HT1080 (cell line): Measurements from ENCODE around the gene ITGB7. TPM values are rescaled to one million over a fixed set of nuclear protein-coding genes. Genes with fewer than 3 reads are reported as not detected.
A peak's percentile ranks its signal among the peaks of the same experiment; 100 is the strongest.

Source experiments
- DNase-seq: peaks from one replicate; pipeline ENCODE4 v3.0.0-alpha.2; 2015; ENCODE audit warnings: low read depth
- polyA plus RNA-seq, 2 experiments: library from polyadenylated mRNA; depleted of rRNA; stranded (reverse); fragments of >200 nt; gene quantifications; 2 replicates each; pipeline ENCODE4 v1.2.3, GENCODE V29; 2015
- total RNA-seq: library from RNA; depleted of rRNA; stranded (reverse); fragments of >200 nt; shearing (Covaris generic); gene quantifications from 2 replicates; pipeline ENCODE4 v1.2.3, GENCODE V29; 2014; rRNA removed

ITGB7 gene
- total RNA-seq, result not detected in 2 replicates
- polyA plus RNA-seq (2015; cell fraction: cytosol; rRNA removed), result not detected in 2 replicates
- polyA plus RNA-seq (2015; cell fraction: nucleus; rRNA removed), result 0.17 TPM in 1 of 2 replicates, not detected in the other

GRCh38 chr12:53207042-53207441, at the start of gene ITGB7:
TSS of gene ITGB7 (minus strand) at chr12:53207251. CDS start at chr12:53200443, 6,808 bp downstream.
- no peak for DNase-seq

- DNase-seq, result no peak
Observed at GRCh38 chr12:53255996-53256395, 48.9 kb upstream of the ITGB7 start.

- DNase-seq, result no peak
Observed at GRCh38 chr12:53254816-53255545, 47.9 kb upstream of the ITGB7 start.

GRCh38 chr12:53253298-53253697, 46.2 kb upstream of the ITGB7 start:
- no peak for DNase-seq

- DNase-seq, result no peak
Observed at GRCh38 chr12:53252349-53252916, 45.4 kb upstream of the ITGB7 start.

- peak; percentile 61 for DNase-seq
Observed at GRCh38 chr12:53251477-53252348, 44.7 kb upstream of the ITGB7 start.

GRCh38 chr12:53245286-53245685, 38.2 kb upstream of the ITGB7 start:
- DNase-seq, result no peak

GRCh38 chr12:53244337-53244736, 37.3 kb upstream of the ITGB7 start:
- no peak for DNase-seq

- DNase-seq, result no peak
Observed at GRCh38 chr12:53241623-53242412, 34.8 kb upstream of the ITGB7 start.

- no peak for DNase-seq
Observed at GRCh38 chr12:53239643-53240258, 32.7 kb upstream of the ITGB7 start.

- no peak for DNase-seq
Observed at GRCh38 chr12:53236443-53237111, 29.5 kb upstream of the ITGB7 start.

GRCh38 chr12:53235742-53236442, 28.8 kb upstream of the ITGB7 start:
- DNase-seq, result no peak

GRCh38 chr12:53235164-53235563, 28.1 kb upstream of the ITGB7 start:
- DNase-seq, result no peak

- DNase-seq, result no peak
Observed at GRCh38 chr12:53234271-53234914, 27.3 kb upstream of the ITGB7 start.

- no peak for DNase-seq
Observed at GRCh38 chr12:53233671-53234121, 26.6 kb upstream of the ITGB7 start.

GRCh38 chr12:53232646-53233461, 25.8 kb upstream of the ITGB7 start:
- peak; percentile 37 for DNase-seq

- DNase-seq, result peak; percentile 61
Observed at GRCh38 chr12:53231921-53232645, 25.0 kb upstream of the ITGB7 start, which contains the start of gene RARG. TSS of gene RARG (minus strand) at chr12:53232209. CDS start at chr12:53227545, 4,664 bp downstream.
